Muscle layer of duodenum (tissue), 2 donors: ENCODE results near the gene MORF4L1.

Experiments used
- H3K27ac ChIP-seq: one replicate; pipeline ENCODE4 v1.7.0; 2013; ENCODE audit warnings: mild to moderate bottlenecking, low read length
- H3K27me3 ChIP-seq: one replicate; pipeline ENCODE4 v1.7.0; 2013; ENCODE audit warnings: low read depth, mild to moderate bottlenecking, control low read depth, low read length
- H3K36me3 ChIP-seq, 2 donors: one replicate each; pipeline ENCODE4 v1.7.0; 2013; ENCODE audit warnings: low read length in 2 of 2, control low read depth in 1 of 2, mild to moderate bottlenecking in 1 of 2; ENCODE audit not compliant: insufficient read depth in 2 of 2, control insufficient read depth in 1 of 2
- H3K4me1 ChIP-seq, 2 donors: one replicate each; pipeline ENCODE4 v1.7.0; 2013; ENCODE audit warnings: low read length in 2 of 2, mild to moderate bottlenecking in 2 of 2, control low read depth in 1 of 2, moderate library complexity in 1 of 2; ENCODE audit not compliant: insufficient read depth in 2 of 2, control insufficient read depth in 1 of 2
- H3K4me3 ChIP-seq, 2 donors: one replicate each; pipeline ENCODE4 v1.7.0; 2013; ENCODE audit warnings: low read length in 2 of 2, low read depth in 1 of 2, mild to moderate bottlenecking in 1 of 2
- H3K9me3 ChIP-seq, 2 donors: one replicate each; pipeline ENCODE4 v1.7.0; 2013; ENCODE audit warnings: low read length in 2 of 2, control low read depth in 1 of 2, mild to moderate bottlenecking in 1 of 2; ENCODE audit not compliant: control insufficient read depth in 1 of 2
- donor health status: healthy.

Gene MORF4L1

GRCh38 chr15:78929536-78930264, 57.0 kb downstream of the MORF4L1 start:
- H3K27me3 ChIP-seq: no peaks in the 10 kb centered on the region
- H3K9me3 ChIP-seq: no peaks in the 10 kb centered on the region
- H3K4me1 ChIP-seq: peaks cover 6 to 20% of the 10 kb centered on the region in 2 donors
- no peak overlapping the region for H3K27ac ChIP-seq
- H3K4me3 ChIP-seq: no peak overlapping the region
- peaks cover 23 to 33% of the 10 kb centered on the region in 2 donors for H3K36me3 ChIP-seq

- peaks cover 15 to 28% of the 10 kb centered on the region in 2 donors for H3K36me3 ChIP-seq
- no peak overlapping the region for H3K27ac ChIP-seq
- H3K9me3 ChIP-seq: no peaks in the 10 kb centered on the region
Measured at GRCh38 chr15:78930577-78931388, 58.1 kb downstream of the MORF4L1 start.

GRCh38 chr15:78931439-78932257, 59.0 kb downstream of the MORF4L1 start:
- H3K27ac ChIP-seq: no peak overlapping the region
- peaks cover 11 to 22% of the 10 kb centered on the region in 2 donors for H3K36me3 ChIP-seq
- no peaks in the 10 kb centered on the region for H3K27me3 ChIP-seq
- H3K4me3 ChIP-seq: no peak overlapping the region
- peaks cover 6 to 20% of the 10 kb centered on the region in 2 donors for H3K4me1 ChIP-seq
- H3K9me3 ChIP-seq: no peaks in the 10 kb centered on the region

More at GRCh38 chr15:78930577-78931388, 58.1 kb downstream of the MORF4L1 start:
- Histone ChIP-seq H3K27me3 (no peaks in the 10 kb centered on the region), H3K4me1 (peaks cover 6 to 20% of the 10 kb centered on the region in 2 donors), H3K4me3 (no peak overlapping the region)

GRCh38 chr15:78932258-78932808, 59.6 kb downstream of the MORF4L1 start:
- no peaks in the 10 kb centered on the region for H3K9me3 ChIP-seq
- no peaks in the 10 kb centered on the region for H3K27me3 ChIP-seq
- H3K4me3 ChIP-seq: no peak overlapping the region
- peaks cover 6 to 23% of the 10 kb centered on the region in 2 donors for H3K4me1 ChIP-seq
- H3K27ac ChIP-seq: no peak overlapping the region
- peaks cover 4 to 15% of the 10 kb centered on the region in 2 donors for H3K36me3 ChIP-seq

GRCh38 chr15:78933187-78933822, 60.6 kb downstream of the MORF4L1 start:
- H3K9me3 ChIP-seq: no peaks in the 10 kb centered on the region

GRCh38 chr15:78933823-78934654, 61.3 kb downstream of the MORF4L1 start:
- no peak overlapping the region for H3K27ac ChIP-seq
- no peak overlapping the region for H3K4me3 ChIP-seq
- peaks cover 6 to 28% of the 10 kb centered on the region in 2 donors for H3K4me1 ChIP-seq
- no peaks in the 10 kb centered on the region for H3K27me3 ChIP-seq
- peaks cover 0 to 8% of the 10 kb centered on the region in 2 donors for H3K36me3 ChIP-seq
- H3K9me3 ChIP-seq: no peaks in the 10 kb centered on the region

More at GRCh38 chr15:78933187-78933822, 60.6 kb downstream of the MORF4L1 start:
- peaks cover 6 to 28% of the 10 kb centered on the region in 2 donors for H3K4me1 ChIP-seq
- no peak overlapping the region for H3K4me3 ChIP-seq
- no peak overlapping the region for H3K27ac ChIP-seq
- H3K27me3 ChIP-seq: no peaks in the 10 kb centered on the region
- peaks cover 0 to 8% of the 10 kb centered on the region in 2 donors for H3K36me3 ChIP-seq

GRCh38 chr15:78934655-78935023, 61.9 kb downstream of the MORF4L1 start:
- peaks cover 6 to 28% of the 10 kb centered on the region in 2 donors for H3K4me1 ChIP-seq
- no peaks in the 10 kb centered on the region for H3K27me3 ChIP-seq
- no peak overlapping the region for H3K27ac ChIP-seq
- H3K4me3 ChIP-seq: no peak overlapping the region
- peaks cover 0 to 8% of the 10 kb centered on the region in 2 donors for H3K36me3 ChIP-seq
- no peaks in the 10 kb centered on the region for H3K9me3 ChIP-seq

GRCh38 chr15:78937132-78937739, 64.5 kb downstream of the MORF4L1 start:
- no peaks in the 10 kb centered on the region for H3K9me3 ChIP-seq
- H3K4me3 ChIP-seq: no peak overlapping the region
- H3K4me1 ChIP-seq: peaks cover 6 to 22% of the 10 kb centered on the region in 2 donors
- peaks cover 0 to 8% of the 10 kb centered on the region in 2 donors for H3K36me3 ChIP-seq
- H3K27ac ChIP-seq: no peak overlapping the region
- no peaks in the 10 kb centered on the region for H3K27me3 ChIP-seq

GRCh38 chr15:78938658-78939488, 66.2 kb downstream of the MORF4L1 start:
- no peaks in the 10 kb centered on the region for H3K27me3 ChIP-seq
- no peak overlapping the region for H3K27ac ChIP-seq
- H3K9me3 ChIP-seq: no peaks in the 10 kb centered on the region
- H3K36me3 ChIP-seq: peaks cover 0 to 8% of the 10 kb centered on the region in 2 donors
- peaks cover 5 to 20% of the 10 kb centered on the region in 2 donors for H3K4me1 ChIP-seq
- H3K4me3 ChIP-seq: no peak overlapping the region
